RWPE2 (cell line): ENCODE data around the gene KLRC3.

Experiments used
- ATAC-seq: fragments of 200-7000 bp; cut with Tn5 transposase; 3 replicates; pipeline ENCODE4 v1.9.1; 2021; ENCODE audit warnings: low read depth
- DNase-seq: peaks from one replicate; pipeline ENCODE4 v3.0.0-alpha.2; 2020; ENCODE audit warnings: low spot score
- H3K27ac ChIP-seq: fragments of 450-650 bp; 2 replicates; pipeline ENCODE4 v1.5.1; 2017; ENCODE audit warnings: mild to moderate bottlenecking; ENCODE audit not compliant: poor library complexity, severe bottlenecking
- H3K27me3 ChIP-seq: fragments of 250-450 bp; sonication (Bioruptor Pico); 2 replicates; pipeline ENCODE4 v1.5.1; 2021; ENCODE audit warnings: mild to moderate bottlenecking, moderate library complexity; ENCODE audit not compliant: insufficient read depth, poor library complexity, severe bottlenecking
- H3K36me3 ChIP-seq: fragments of 250-450 bp; sonication (Bioruptor Pico); 2 replicates; pipeline ENCODE4 v1.5.1; 2020; ENCODE audit warnings: low read depth, mild to moderate bottlenecking, moderate library complexity
- H3K4me1 ChIP-seq: fragments of 250-450 bp; sonication (Bioruptor Pico); 2 replicates; pipeline ENCODE4 v1.5.1; 2021; ENCODE audit warnings: mild to moderate bottlenecking, moderate library complexity; ENCODE audit not compliant: insufficient read depth, poor library complexity, severe bottlenecking
- H3K4me3 ChIP-seq: fragments of 250-450 bp; sonication (Bioruptor Pico); 2 replicates; pipeline ENCODE4 v1.5.1; 2021; ENCODE audit warnings: mild to moderate bottlenecking, moderate library complexity; ENCODE audit not compliant: severe bottlenecking
- H3K9me3 ChIP-seq: fragments of 250-450 bp; sonication (Bioruptor Pico); 2 replicates; pipeline ENCODE4 v1.5.1; 2021; ENCODE audit warnings: mild to moderate bottlenecking, moderate library complexity; ENCODE audit not compliant: severe bottlenecking
- CTCF ChIP-seq: fragments of 450-650 bp; IDR thresholded peaks from one replicate; pipeline ENCODE4 v1.5.1; 2017; ENCODE audit warnings: mild to moderate bottlenecking, moderate library complexity; ENCODE audit not compliant: poor library complexity, severe bottlenecking

The KLRC3 gene

GRCh38 chr12:10406725-10407124, 13.7 kb downstream of the KLRC3 start:
- no peaks in the 10 kb centered on the region for H3K36me3 ChIP-seq
- no peak for ATAC-seq
- H3K9me3 ChIP-seq = no peaks in the 10 kb centered on the region
- no peak overlapping the region for H3K27ac ChIP-seq
- no peak for TF ChIP-seq CTCF
- DNase-seq = no peak
- no peaks in the 10 kb centered on the region for H3K4me1 ChIP-seq
- H3K27me3 ChIP-seq = no peaks in the 10 kb centered on the region
- H3K4me3 ChIP-seq = no peak overlapping the region

DNA sequence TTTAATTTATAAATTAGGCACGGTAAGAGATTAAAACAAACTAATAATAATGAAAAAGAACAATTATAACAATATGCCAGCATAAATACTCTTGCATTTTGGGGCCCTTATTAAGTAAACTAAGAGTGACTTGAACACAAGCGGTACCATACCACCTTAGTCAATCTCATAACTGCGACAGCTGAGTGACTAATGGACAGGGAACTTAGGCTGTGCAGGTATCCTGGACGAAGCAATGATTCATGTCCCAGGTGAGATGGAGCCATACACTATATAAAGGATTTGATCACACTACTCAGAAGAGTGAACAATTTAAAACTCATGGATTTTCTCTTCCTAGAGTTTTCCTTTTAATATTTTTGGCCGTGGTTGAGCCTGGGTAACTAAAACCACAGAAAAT, 15.1 kb downstream of the KLRC3 start:
- Histone ChIP-seq H3K27me3 (no peaks in the 10 kb centered on the region), H3K4me1 (no peaks in the 10 kb centered on the region), H3K4me3 (no peak overlapping the region), H3K9me3 (no peaks in the 10 kb centered on the region), H3K27ac (no peak overlapping the region), H3K36me3 (no peaks in the 10 kb centered on the region)
- no peak for DNase-seq
- no peak for TF ChIP-seq CTCF
- peak; percentile 77 for ATAC-seq

DNA sequence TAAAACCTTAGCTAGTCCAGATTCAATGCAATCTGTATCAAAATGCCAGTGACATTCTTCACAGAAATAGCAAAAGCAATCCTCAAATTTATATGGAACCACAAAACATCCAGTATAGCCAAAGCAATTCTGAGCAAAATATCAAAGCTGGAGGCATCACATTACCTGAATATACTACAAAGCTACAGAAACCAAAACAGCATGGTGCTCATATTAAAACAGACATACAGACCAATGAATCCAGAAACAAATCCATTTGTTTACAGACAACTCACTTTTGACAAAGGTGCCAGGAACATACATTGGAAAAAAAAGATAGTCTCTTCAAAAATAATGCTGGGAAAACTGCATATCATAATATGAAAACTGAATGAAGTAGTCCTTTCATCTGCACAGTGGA, 15.6 kb downstream of the KLRC3 start:
- no peak for TF ChIP-seq CTCF

GRCh38 chr12:10400829-10401228, 19.6 kb downstream of the KLRC3 start:
- Histone ChIP-seq H3K27me3 (no peaks in the 10 kb centered on the region), H3K27ac (no peak overlapping the region), H3K4me3 (no peak overlapping the region), H3K9me3 (no peaks in the 10 kb centered on the region), H3K4me1 (no peaks in the 10 kb centered on the region), H3K36me3 (no peaks in the 10 kb centered on the region)
- TF ChIP-seq CTCF = no peak
- no peak for ATAC-seq
- DNase-seq = no peak

More for the DNA sequence above, 15.6 kb downstream of the KLRC3 start:
- Histone ChIP-seq H3K27me3 (no peaks in the 10 kb centered on the region), H3K9me3 (no peaks in the 10 kb centered on the region), H3K4me3 (no peak overlapping the region), H3K36me3 (no peaks in the 10 kb centered on the region), H3K4me1 (no peaks in the 10 kb centered on the region), H3K27ac (no peak overlapping the region)
- DNase-seq = no peak
- ATAC-seq = no peak

DNA sequence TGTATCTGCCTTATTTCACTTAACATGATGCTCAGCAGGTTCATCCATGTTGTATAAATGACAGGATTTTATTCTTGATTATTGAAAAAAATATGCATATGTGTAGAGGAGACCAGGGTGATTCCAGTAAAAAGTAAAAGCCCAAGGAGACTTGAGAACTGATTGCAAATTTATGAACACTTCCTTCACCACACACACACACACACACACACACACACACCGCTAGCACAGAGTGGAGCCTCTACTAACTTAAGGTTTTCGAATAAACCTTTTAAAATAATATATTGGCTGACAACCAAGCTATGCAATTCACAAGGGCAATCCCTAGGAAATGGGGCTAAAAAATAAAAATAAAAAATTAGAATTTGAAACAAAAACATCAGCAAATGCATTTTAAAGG, 22.2 kb downstream of the KLRC3 start:
- peaks cover 18% of the 10 kb centered on the region for H3K4me1 ChIP-seq
- H3K36me3 ChIP-seq = no peaks in the 10 kb centered on the region
- no peak overlapping the region for H3K4me3 ChIP-seq
- H3K9me3 ChIP-seq = no peaks in the 10 kb centered on the region
- no peak for TF ChIP-seq CTCF
- DNase-seq (no peak), ATAC-seq (no peak)
- no peak overlapping the region for H3K27ac ChIP-seq
- H3K27me3 ChIP-seq = no peaks in the 10 kb centered on the region
